SK-N-SH (cell line): ENCODE measurements around the gene UBAP1L. TPM values are rescaled to one million over a fixed set of nuclear protein-coding genes. Genes with fewer than 3 reads are reported as not detected.
A peak's percentile ranks its signal among the peaks of the same experiment; 100 is the strongest.

Source experiments
- CTCF ChIA-PET: fragments of 300-600, 350-600 bp; formaldehyde crosslinking; extraction: SDS; loops from one replicate; lab custom pipeline; 2021; lab: Yijun Ruan, JAX
- POLR2A ChIA-PET: fragments of 350-600 bp; sonication (Branson Sonifier 250); formaldehyde crosslinking; extraction: SDS; loops from one replicate; lab custom pipeline; 2020; ENCODE audit warnings: antibody characterized with exemption, inconsistent platforms; lab: Yijun Ruan, JAX
- DNase-seq: peaks from one replicate; pipeline ENCODE4 v3.0.0; 2012
- H2AFZ ChIP-seq: fragments of 200-600 bp; sonication (generic); 2 replicates; pipeline ENCODE4 v1.8.1; 2016; ENCODE audit warnings: antibody characterized with exemption, mild to moderate bottlenecking, low read depth
- H3F3A ChIP-seq: fragments of 200-600 bp; sonication (generic); replicated peaks from 2 replicates; pipeline ENCODE3; 2016; ENCODE audit warnings: antibody characterized with exemption, mild to moderate bottlenecking; ENCODE audit not compliant: insufficient read depth
- H3K27ac ChIP-seq, 2 experiments: fragments of 200-500 bp in 1 of 2; fragments of 200-600 bp in 1 of 2; sonication (Bioruptor generic) in 1 of 2; sonication (generic), shearing (Covaris generic) in 1 of 2; 2 replicates each; pipeline versions ENCODE4 v1.5.1 to v1.6.1; 2014 to 2016; ENCODE audit warnings: low read depth in 2 of 2, inconsistent platforms in 1 of 2, low read length in 1 of 2, mild to moderate bottlenecking in 1 of 2, mixed read lengths in 1 of 2
- H3K27me3 ChIP-seq: fragments of 200-600 bp; sonication (generic), shearing (Covaris generic); 2 replicates; pipeline ENCODE4 v1.6.1; 2016; ENCODE audit warnings: mixed run types; ENCODE audit not compliant: insufficient read depth
- H3K36me3 ChIP-seq, 2 experiments: fragments of 200-500 bp in 1 of 2; fragments of 200-600 bp in 1 of 2; sonication (Bioruptor generic) in 1 of 2; sonication (generic) in 1 of 2; replicated peaks in 1 of 2; 2 replicates each; pipeline versions ENCODE3 to v1.5.1; 2014 to 2016; ENCODE audit warnings: low read length in 1 of 2, mild to moderate bottlenecking in 1 of 2; ENCODE audit not compliant: insufficient read depth in 2 of 2, control insufficient read depth in 1 of 2
- H3K4me1 ChIP-seq, 2 experiments: fragments of 200-500 bp in 1 of 2; fragments of 200-600 bp in 1 of 2; sonication (Bioruptor generic) in 1 of 2; sonication (generic), shearing (Covaris generic) in 1 of 2; 2 replicates each; pipeline versions ENCODE4 v1.5.1 to v1.6.1; 2014 to 2016; ENCODE audit warnings: low read depth in 1 of 2, low read length in 1 of 2, mixed run types in 1 of 2; ENCODE audit not compliant: insufficient read depth in 2 of 2, control insufficient read depth in 1 of 2
- H3K4me2 ChIP-seq: fragments of 200-600 bp; sonication (generic), shearing (Covaris generic); 2 replicates; pipeline ENCODE4 v1.6.1; 2017; ENCODE audit warnings: mixed run types
- H3K4me3 ChIP-seq, 2 experiments: fragments of 200-500 bp in 1 of 2; fragments of 200-600 bp in 1 of 2; sonication (Bioruptor generic) in 1 of 2; sonication (generic), shearing (Covaris generic) in 1 of 2; 2 replicates each; pipeline versions ENCODE4 v1.5.1 to v1.8.1; 2014 to 2016; ENCODE audit warnings: low read depth in 2 of 2, inconsistent platforms in 1 of 2, low read length in 1 of 2, mild to moderate bottlenecking in 1 of 2, mixed read lengths in 1 of 2, moderate library complexity in 1 of 2
- H3K79me2 ChIP-seq: fragments of 200-600 bp; sonication (generic); 2 replicates; pipeline ENCODE4 v1.8.1; 2017; ENCODE audit warnings: mild to moderate bottlenecking; ENCODE audit not compliant: insufficient read depth
- H3K9ac ChIP-seq: fragments of 200-600 bp; sonication (generic); 2 replicates; pipeline ENCODE4 v1.6.1; 2017; ENCODE audit warnings: mixed run types
- H3K9me2 ChIP-seq: fragments of 200-600 bp; sonication (generic); 2 replicates; pipeline ENCODE4 v1.6.1; 2017; ENCODE audit warnings: mixed run types
- H3K9me3 ChIP-seq: fragments of 200-600 bp; sonication (generic); 2 replicates; pipeline ENCODE4 v1.6.1; 2017; ENCODE audit warnings: mixed run types, mild to moderate bottlenecking, moderate library complexity
- H4K20me1 ChIP-seq: fragments of 200-600 bp; sonication (generic); 2 replicates; pipeline ENCODE4 v1.6.1; 2017; ENCODE audit warnings: mild to moderate bottlenecking, mixed run types; ENCODE audit not compliant: insufficient read depth
- EP300 ChIP-seq, 2 experiments: IDR thresholded peaks; 2 replicates each; pipeline versions ENCODE4 v1.4.0 to v1.6.1; 2012; ENCODE audit warnings: borderline replicate concordance in 1 of 2, low read depth in 1 of 2, low read length in 1 of 2
- FOXJ3 ChIP-seq: sonication (generic); formaldehyde crosslinking; IDR thresholded peaks from 2 replicates; pipeline ENCODE4 v1.5.1; 2020; ENCODE audit warnings: mild to moderate bottlenecking, missing genetic modification reagents
- FOXM1 ChIP-seq: IDR thresholded peaks from 2 replicates; pipeline ENCODE4 v1.4.0; 2012; ENCODE audit warnings: low read depth, mild to moderate bottlenecking
- GATA2 ChIP-seq: sonication (generic); formaldehyde crosslinking; IDR thresholded peaks from 2 replicates; pipeline ENCODE4 v1.5.0; 2020; ENCODE audit warnings: mild to moderate bottlenecking, missing genetic modification reagents
- IRF3 ChIP-seq: fragments of 150-350 bp; IDR thresholded peaks from 2 replicates; pipeline ENCODE4 v1.6.1; 2016; ENCODE audit warnings: mild to moderate bottlenecking, low read depth, low read length
- JUND ChIP-seq: IDR thresholded peaks from 2 replicates; pipeline ENCODE4 v1.4.0; 2012
- MAX ChIP-seq: IDR thresholded peaks from 2 replicates; pipeline ENCODE4 v1.4.0; 2012; ENCODE audit warnings: low read depth
- MXI1 ChIP-seq: IDR thresholded peaks from 2 replicates; pipeline ENCODE4 v1.6.1; 2012; ENCODE audit warnings: mild to moderate bottlenecking, low read depth, low read length, improper control_type of control experiment
- NRF1 ChIP-seq: IDR thresholded peaks from 2 replicates; pipeline ENCODE4 v1.6.1; 2012; ENCODE audit warnings: low read depth, mild to moderate bottlenecking, low read length
- POLR2AphosphoS5 ChIP-seq: IDR thresholded peaks from 2 replicates; pipeline ENCODE4 v1.6.1; 2012; ENCODE audit warnings: low read depth, low read length
- RAD21 ChIP-seq: IDR thresholded peaks from 2 replicates; pipeline ENCODE4 v1.6.1; 2012; ENCODE audit warnings: mild to moderate bottlenecking, low read length
- RFX5 ChIP-seq: IDR thresholded peaks from 2 replicates; pipeline ENCODE4 v1.6.1; 2012; ENCODE audit warnings: mild to moderate bottlenecking, improper control_type of control experiment, low read length
- RXRA ChIP-seq: IDR thresholded peaks from 2 replicates; pipeline ENCODE4 v1.4.0; 2012; ENCODE audit warnings: low read depth, mild to moderate bottlenecking, borderline replicate concordance
- SMC3 ChIP-seq: IDR thresholded peaks from 2 replicates; pipeline ENCODE4 v1.6.1; 2012; ENCODE audit warnings: low read depth, low read length, improper control_type of control experiment
- TCF12 ChIP-seq: IDR thresholded peaks from 2 replicates; pipeline ENCODE4 v1.4.0; 2012
- TEAD4 ChIP-seq: IDR thresholded peaks from 2 replicates; pipeline ENCODE4 v1.4.0; 2012; ENCODE audit warnings: mild to moderate bottlenecking, borderline replicate concordance; ENCODE audit not compliant: insufficient read depth
- YY1 ChIP-seq: IDR thresholded peaks from 2 replicates; pipeline ENCODE4 v1.4.0; 2012; ENCODE audit warnings: low read depth, mild to moderate bottlenecking
- WGBS: methylation state at CpG from one replicate; pipeline ENCODE4 v1.1.6; 2017; ENCODE audit warnings: low lambda C conversion rate; 5-methylcytosine and 5-hydroxymethylcytosine counted together
- polyA plus RNA-seq, 3 experiments: library from polyadenylated mRNA; depleted of rRNA; stranded (reverse); fragments of >200 nt; gene quantifications; 2 replicates each; pipeline ENCODE4 v1.2.3, GENCODE V29; 2012
- TF ChIP-seq, protein P1 (sequence below): fragments of 200-600 bp; sonication (generic); IDR thresholded peaks from 2 replicates; pipeline ENCODE4 v1.6.1; 2017; ENCODE audit warnings: antibody characterized with exemption, mild to moderate bottlenecking, moderate library complexity
- TF ChIP-seq, protein P2 (sequence below): IDR thresholded peaks from 2 replicates; pipeline ENCODE4 v1.4.0; 2012; ENCODE audit warnings: low read depth, borderline replicate concordance

The UBAP1L gene
- polyA plus RNA-seq, 1 of the 3 experiments (the other 2 are of a cell fraction), result 1.8 TPM

DNA sequence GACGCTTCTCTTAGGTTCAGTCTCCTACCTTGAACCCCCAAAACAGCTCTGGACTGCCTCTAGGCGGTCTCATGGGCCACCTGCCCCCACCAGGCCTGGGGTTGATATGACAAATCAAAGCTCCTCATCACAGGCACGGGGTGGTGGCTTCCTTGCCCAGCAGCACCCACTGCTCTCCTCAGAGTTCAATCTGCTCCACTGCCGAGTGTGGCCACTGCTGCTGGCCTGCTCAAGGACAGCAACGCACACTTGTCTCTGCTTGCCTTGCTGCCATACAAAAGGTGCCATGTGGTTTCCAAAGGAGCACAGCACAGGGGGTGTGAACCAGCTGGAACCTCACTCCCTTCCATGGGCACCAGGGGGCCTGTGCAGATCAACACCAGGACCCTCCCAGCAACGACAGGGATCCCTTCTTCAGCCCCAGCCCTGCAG lies 28.3 kb downstream of the UBAP1L start:
- H3K9me2 ChIP-seq, result no peaks in the 10 kb centered on the region
- no peaks in the 10 kb centered on the region for H4K20me1 ChIP-seq
- H3K9me3 ChIP-seq, result no peaks in the 10 kb centered on the region
- H3K4me2 ChIP-seq, result no peak overlapping the region
- ChIA-PET CTCF (interaction anchor here (0.7 to 8.3 kb wide), 21 partner anchors 9 to 356 kb away, joined by 3 to 99 read pairs (median 5); partner anchors contain the start of genes KBTBD13, RASL12 and UBAP1L), POLR2A (interaction anchor here (1.0 kb wide), 1 partner anchor 28 kb away, joined by 3 read pairs; the partner anchor contains the start of gene UBAP1L)
- no peaks in the 10 kb centered on the region for H3F3A ChIP-seq
- 77% methylated on average over 4 of the region's 6 CpGs for WGBS
- no peak overlapping the region for H2AFZ ChIP-seq
- H3K79me2 ChIP-seq, result no peaks in the 10 kb centered on the region
- H3K4me1 ChIP-seq, result peaks cover 0 to 35% of the 10 kb centered on the region in 2 experiments; a peak in 1 of 4 replicates
- DNase-seq, result peak; percentile 73
- H3K27ac ChIP-seq, result no peak overlapping the region
- no peak overlapping the region for H3K9ac ChIP-seq
- H3K27me3 ChIP-seq, result no peaks in the 10 kb centered on the region
- no peak for TF ChIP-seq RFX5
- no peak for TF ChIP-seq NRF1
- TF ChIP-seq FOXM1, result no peak
- no peak for TF ChIP-seq TEAD4
- no peak for TF ChIP-seq JUND
- TF ChIP-seq, all 33 proteins: peak for 0
- Histone ChIP-seq H3K4me3 (no peak overlapping the region), H3K36me3 (no peaks in the 10 kb centered on the region)

DNA sequence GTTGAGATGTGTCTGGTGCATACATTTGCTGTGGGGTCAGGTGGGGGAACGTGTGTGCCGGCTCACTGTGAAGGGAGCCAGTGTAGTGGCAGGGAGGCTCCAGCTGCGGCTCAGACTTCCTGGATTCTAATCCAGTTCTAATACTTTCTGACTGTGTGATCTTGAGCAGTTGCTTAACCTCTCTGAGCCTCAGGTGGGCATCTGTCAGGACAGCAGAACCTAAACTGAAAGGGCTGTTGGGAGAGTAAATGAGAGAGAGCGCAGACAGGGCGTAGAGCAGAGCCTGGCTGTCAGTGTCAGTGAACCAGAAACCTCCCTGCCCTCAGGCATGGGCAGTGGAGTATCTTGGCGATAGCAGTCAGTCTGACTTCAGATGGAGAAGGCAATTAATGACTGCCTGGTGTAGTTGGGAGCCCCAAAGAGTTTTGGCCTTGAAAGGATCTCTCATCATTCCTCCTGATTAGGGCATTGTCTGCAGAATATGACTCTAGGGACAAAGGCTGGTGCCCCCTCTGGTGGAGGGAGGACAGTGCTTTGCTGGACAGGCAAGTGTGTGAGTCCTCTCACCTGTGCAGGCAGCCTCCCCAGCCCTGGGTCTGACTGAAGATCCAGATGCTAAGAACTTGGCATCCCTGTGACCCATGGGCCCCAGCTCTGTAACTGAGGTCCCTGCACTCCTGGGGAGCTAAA lies 28.9 kb downstream of the UBAP1L start:
- no peaks in the 10 kb centered on the region for H3K36me3 ChIP-seq
- no peak overlapping the region for H3K27ac ChIP-seq
- H3K4me3 ChIP-seq, result no peak overlapping the region
- TF ChIP-seq FOXJ3 (CRISPR knock-in tag) (no peak), RXRA (no peak), GATA2 (CRISPR knock-in tag) (no peak), NRF1 (no peak), YY1 (no peak), MXI1 (no peak), POLR2AphosphoS5 (no peak), TCF12 (no peak), RAD21 (peak; percentile 56), EP300 (IDR thresholded peaks at IDR 0.05; ENCODE audit: borderline replicate concordance in 1 of 2, low read depth in 1 of 2, low read length in 1 of 2) (no peak), MAX (no peak), IRF3 (no peak), SMC3 (peak; percentile 37; the same call in 1 of the 2 replicates)
- TF ChIP-seq, protein P1, sequence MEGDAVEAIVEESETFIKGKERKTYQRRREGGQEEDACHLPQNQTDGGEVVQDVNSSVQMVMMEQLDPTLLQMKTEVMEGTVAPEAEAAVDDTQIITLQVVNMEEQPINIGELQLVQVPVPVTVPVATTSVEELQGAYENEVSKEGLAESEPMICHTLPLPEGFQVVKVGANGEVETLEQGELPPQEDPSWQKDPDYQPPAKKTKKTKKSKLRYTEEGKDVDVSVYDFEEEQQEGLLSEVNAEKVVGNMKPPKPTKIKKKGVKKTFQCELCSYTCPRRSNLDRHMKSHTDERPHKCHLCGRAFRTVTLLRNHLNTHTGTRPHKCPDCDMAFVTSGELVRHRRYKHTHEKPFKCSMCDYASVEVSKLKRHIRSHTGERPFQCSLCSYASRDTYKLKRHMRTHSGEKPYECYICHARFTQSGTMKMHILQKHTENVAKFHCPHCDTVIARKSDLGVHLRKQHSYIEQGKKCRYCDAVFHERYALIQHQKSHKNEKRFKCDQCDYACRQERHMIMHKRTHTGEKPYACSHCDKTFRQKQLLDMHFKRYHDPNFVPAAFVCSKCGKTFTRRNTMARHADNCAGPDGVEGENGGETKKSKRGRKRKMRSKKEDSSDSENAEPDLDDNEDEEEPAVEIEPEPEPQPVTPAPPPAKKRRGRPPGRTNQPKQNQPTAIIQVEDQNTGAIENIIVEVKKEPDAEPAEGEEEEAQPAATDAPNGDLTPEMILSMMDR, result peak; percentile 57
- TF ChIP-seq, protein P2, sequence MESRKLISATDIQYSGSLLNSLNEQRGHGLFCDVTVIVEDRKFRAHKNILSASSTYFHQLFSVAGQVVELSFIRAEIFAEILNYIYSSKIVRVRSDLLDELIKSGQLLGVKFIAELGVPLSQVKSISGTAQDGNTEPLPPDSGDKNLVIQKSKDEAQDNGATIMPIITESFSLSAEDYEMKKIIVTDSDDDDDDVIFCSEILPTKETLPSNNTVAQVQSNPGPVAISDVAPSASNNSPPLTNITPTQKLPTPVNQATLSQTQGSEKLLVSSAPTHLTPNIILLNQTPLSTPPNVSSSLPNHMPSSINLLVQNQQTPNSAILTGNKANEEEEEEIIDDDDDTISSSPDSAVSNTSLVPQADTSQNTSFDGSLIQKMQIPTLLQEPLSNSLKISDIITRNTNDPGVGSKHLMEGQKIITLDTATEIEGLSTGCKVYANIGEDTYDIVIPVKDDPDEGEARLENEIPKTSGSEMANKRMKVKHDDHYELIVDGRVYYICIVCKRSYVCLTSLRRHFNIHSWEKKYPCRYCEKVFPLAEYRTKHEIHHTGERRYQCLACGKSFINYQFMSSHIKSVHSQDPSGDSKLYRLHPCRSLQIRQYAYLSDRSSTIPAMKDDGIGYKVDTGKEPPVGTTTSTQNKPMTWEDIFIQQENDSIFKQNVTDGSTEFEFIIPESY, result no peak
- WGBS, result 82% methylated on average over 4 of the region's 6 CpGs
- H3K4me1 ChIP-seq, result peaks cover 0 to 35% of the 10 kb centered on the region in 2 experiments; a peak in 1 of 4 replicates
- no peak overlapping the region for H3K9ac ChIP-seq
- no peaks in the 10 kb centered on the region for H3F3A ChIP-seq
- H2AFZ ChIP-seq, result no peak overlapping the region
- no peaks in the 10 kb centered on the region for H3K79me2 ChIP-seq
- H3K27me3 ChIP-seq, result no peaks in the 10 kb centered on the region
- H3K9me3 ChIP-seq, result no peaks in the 10 kb centered on the region
- no peaks in the 10 kb centered on the region for H4K20me1 ChIP-seq
- POLR2A ChIA-PET, result interaction anchor here (0.6 kb wide), 1 partner anchor 254 kb away, joined by 4 read pairs; no protein-coding TSS in a partner anchor
- peak; percentile 69 for DNase-seq
- CTCF ChIA-PET, result interaction anchor here (0.9 to 8.3 kb wide), 19 partner anchors 8 to 355 kb away, joined by 3 to 99 read pairs (median 5); partner anchors contain the start of genes KBTBD13 and UBAP1L
- no peak overlapping the region for H3K4me2 ChIP-seq
- H3K9me2 ChIP-seq, result no peaks in the 10 kb centered on the region
